Fibroblast of lung (primary cell): ENCODE data around the gene INF2.

Experiments used
- CTCF ChIP-seq, 2 donors: IDR thresholded peaks in 1 of 2; conservative IDR thresholded peaks in 1 of 2; 1 replicate in 1 of 2; 2 replicates in 1 of 2; pipeline ENCODE4 v1.5.1; 2011 to 2012; ENCODE audit warnings: low read length in 2 of 2, control low read depth in 1 of 2, inconsistent platforms in 1 of 2, low read depth in 1 of 2, mild to moderate bottlenecking in 1 of 2
- EZH2 ChIP-seq: IDR thresholded peaks from 2 replicates; pipeline ENCODE4 v1.5.1; 2012; ENCODE audit warnings: low read length, control low read depth, mild to moderate bottlenecking; ENCODE audit errors: missing control alignments

- TF ChIP-seq CTCF (conservative IDR thresholded peaks at IDR 0.05 in 1 of 2, IDR thresholded peaks at IDR 0.05 in 1 of 2; ENCODE audit: low read depth in 1 of 2, low read length in 2 of 2): no peak
- no peak for TF ChIP-seq EZH2
Observed at GRCh38 chr14:104689109-104689880, at the start of gene INF2.
